GM23338 (cell line): Measurements from ENCODE around the gene ZNF511. TPM values are rescaled to one million over a fixed set of nuclear protein-coding genes. Genes with fewer than 3 reads are reported as not detected.

Experiments
- ATAC-seq: fragments of 200-7000 bp; cut with Tn5 transposase; 3 replicates; pipeline ENCODE4 v1.9.1; 2020
- DNase-seq: peaks from one replicate; pipeline ENCODE4 v3.0.0-alpha.2; 2015; ENCODE audit warnings: low spot score
- H2AFZ ChIP-seq: fragments of 200-600 bp; sonication (generic); 2 replicates; pipeline ENCODE4 v1.8.0; 2016; ENCODE audit warnings: antibody characterized with exemption, mild to moderate bottlenecking, moderate library complexity
- H3F3A ChIP-seq: fragments of 200-600 bp; sonication (generic); replicated peaks from 2 replicates; pipeline ENCODE4 v1.8.0; 2017; ENCODE audit warnings: antibody characterized with exemption, mixed run types, low read depth
- H3K27ac ChIP-seq: fragments of 200-600 bp; sonication (generic); 2 replicates; pipeline ENCODE4 v1.6.1; 2016; ENCODE audit warnings: low read depth
- H3K27me3 ChIP-seq: fragments of 200-600 bp; sonication (generic); 2 replicates; pipeline ENCODE4 v1.8.0; 2016; ENCODE audit warnings: mild to moderate bottlenecking, mixed run types, moderate library complexity; ENCODE audit not compliant: insufficient read depth
- H3K36me3 ChIP-seq: fragments of 200-600 bp; sonication (generic); 2 replicates; pipeline ENCODE4 v1.8.0; 2016; ENCODE audit warnings: mild to moderate bottlenecking; ENCODE audit not compliant: insufficient read depth
- H3K4me1 ChIP-seq: fragments of 200-600 bp; sonication (generic); 2 replicates; pipeline ENCODE4 v1.8.0; 2016; ENCODE audit warnings: mild to moderate bottlenecking, moderate library complexity; ENCODE audit not compliant: insufficient read depth
- H3K4me2 ChIP-seq: fragments of 200-600 bp; sonication (generic); 2 replicates; pipeline ENCODE4 v1.7.1; 2017; ENCODE audit warnings: mixed run types
- H3K4me3 ChIP-seq: fragments of 200-600 bp; sonication (generic); 2 replicates; pipeline ENCODE4 v1.6.1; 2016; ENCODE audit warnings: mixed run types
- H3K79me2 ChIP-seq: fragments of 200-600 bp; sonication (generic); replicated peaks from 2 replicates; pipeline ENCODE4 v1.8.0; 2017; ENCODE audit warnings: mild to moderate bottlenecking; ENCODE audit not compliant: insufficient read depth
- H3K9me2 ChIP-seq: fragments of 200-600 bp; sonication (generic); 2 replicates; pipeline ENCODE4 v1.8.0; 2017; ENCODE audit not compliant: insufficient read depth
- H4K20me1 ChIP-seq: fragments of 200-600 bp; sonication (generic); replicated peaks from 2 replicates; pipeline ENCODE4 v1.8.0; 2017; ENCODE audit warnings: mild to moderate bottlenecking; ENCODE audit not compliant: insufficient read depth
- H3K27ac Mint-ChIP-seq: 2 replicates; pipeline ENCODE4 v1.8.0; 2020; ENCODE audit warnings: inconsistent platforms, mild to moderate bottlenecking, moderate library complexity, mixed read lengths
- H3K27me3 Mint-ChIP-seq: 3 replicates; pipeline ENCODE4 v1.8.0; 2022; ENCODE audit warnings: low read depth, mild to moderate bottlenecking, moderate library complexity, mixed read lengths, inconsistent platforms; ENCODE audit not compliant: insufficient read depth, poor library complexity
- H3K36me3 Mint-ChIP-seq: 3 replicates; pipeline ENCODE4 v1.8.0; 2021; ENCODE audit warnings: low read depth, mild to moderate bottlenecking, inconsistent platforms, moderate library complexity, mixed read lengths
- H3K4me1 Mint-ChIP-seq: 3 replicates; pipeline ENCODE4 v1.8.0; 2020; ENCODE audit warnings: mild to moderate bottlenecking, inconsistent platforms, mixed read lengths
- H3K4me3 Mint-ChIP-seq: 3 replicates; pipeline ENCODE4 v1.8.0; 2021; ENCODE audit warnings: moderate library complexity, mild to moderate bottlenecking, inconsistent platforms, mixed read lengths
- H3K9me3 Mint-ChIP-seq: 3 replicates; pipeline ENCODE4 v1.8.0; 2020; ENCODE audit warnings: moderate library complexity, mild to moderate bottlenecking, inconsistent platforms, mixed read lengths
- CREB1 ChIP-seq: fragments of 250-450 bp; sonication (Bioruptor Pico); IDR thresholded peaks from 2 replicates; pipeline ENCODE4 v1.5.0; 2020; ENCODE audit warnings: low read depth, mild to moderate bottlenecking, moderate library complexity
- CTCF ChIP-seq, 2 experiments: fragments of 200-600 bp in 1 of 2; sonication (generic) in 1 of 2; conservative IDR thresholded peaks; 2 replicates each; pipeline versions ENCODE4 v1.5.1 to v1.6.1; 2016 to 2017; ENCODE audit warnings: antibody characterized with exemption in 2 of 2, low read depth in 2 of 2, mild to moderate bottlenecking in 2 of 2, moderate library complexity in 1 of 2
- ETS1 ChIP-seq: IDR thresholded peaks from 2 replicates; pipeline ENCODE4 v1.6.1; 2016; ENCODE audit warnings: antibody characterized with exemption
- EZH2 ChIP-seq: fragments of 200-600 bp; sonication (generic); IDR thresholded peaks from one replicate; pipeline ENCODE4 v1.8.0; 2017; ENCODE audit warnings: antibody characterized with exemption, mild to moderate bottlenecking, low read depth; ENCODE audit not compliant: unreplicated experiment
- EZH2phosphoT487 ChIP-seq: fragments of 200-600 bp; sonication (generic); IDR thresholded peaks from one replicate; pipeline ENCODE4 v1.8.1; 2018; ENCODE audit warnings: antibody characterized with exemption; ENCODE audit not compliant: unreplicated experiment
- JUNB ChIP-seq: IDR thresholded peaks from one replicate; pipeline ENCODE4 v1.6.1; 2016; ENCODE audit warnings: antibody characterized with exemption; ENCODE audit not compliant: unreplicated experiment
- NANOG ChIP-seq: IDR thresholded peaks from 2 replicates; pipeline ENCODE4 v1.6.1; 2016; ENCODE audit warnings: antibody characterized with exemption, borderline replicate concordance
- STAT1 ChIP-seq: IDR thresholded peaks from one replicate; pipeline ENCODE4 v1.6.1; 2016; ENCODE audit warnings: antibody characterized with exemption; ENCODE audit not compliant: unreplicated experiment
- ZNF114 ChIP-seq: fragments of 250-450 bp; sonication (Bioruptor Pico); IDR thresholded peaks from 2 replicates; pipeline ENCODE4 v1.5.0; 2020; ENCODE audit warnings: mild to moderate bottlenecking, moderate library complexity
- ZNF331 ChIP-seq: fragments of 250-450 bp; sonication (Bioruptor Pico); IDR thresholded peaks from 2 replicates; pipeline ENCODE4 v1.5.0; 2020; ENCODE audit warnings: low read depth, mild to moderate bottlenecking, moderate library complexity
- ZNF462 ChIP-seq: fragments of 250-450 bp; sonication (Bioruptor Pico); IDR thresholded peaks from 2 replicates; pipeline ENCODE4 v1.5.0; 2020; ENCODE audit warnings: mild to moderate bottlenecking, moderate library complexity
- polyA plus RNA-seq: library from polyadenylated mRNA; unstranded; fragments of >200 nt; fragmentation: Nextera tagmentation; extraction: Ambion mirVana; gene quantifications from 2 replicates; pipeline ENCODE4 v1.2.1, GENCODE V29; 2016
- total RNA-seq: library from RNA; depleted of rRNA; stranded (reverse); fragments of >200 nt; shearing (Covaris generic); gene quantifications from 2 replicates; pipeline ENCODE4 v1.2.3, GENCODE V29; 2014
- TF ChIP-seq, protein P1 (sequence below): IDR thresholded peaks from one replicate; pipeline ENCODE4 v1.6.1; 2018; ENCODE audit warnings: antibody characterized with exemption; ENCODE audit not compliant: unreplicated experiment

Gene ZNF511
- total and polyA plus RNA-seq, 2 experiments from 2014 or later = 41.3 to 104 TPM

GRCh38 chr10:133277993-133278576, 30.6 kb upstream of the ZNF511 start:
- Mint-ChIP-seq H3K4me3 (no peak overlapping the region), H3K27ac (no peak overlapping the region), H3K27me3 (no peaks in the 10 kb centered on the region), H3K36me3 (peaks cover 10% of the 10 kb centered on the region), H3K4me1 (peaks cover 4% of the 10 kb centered on the region; the same call in 2 of the 3 replicates), H3K9me3 (no peaks in the 10 kb centered on the region)
- no peaks in the 10 kb centered on the region for H3K4me1 ChIP-seq
- H2AFZ ChIP-seq = no peak overlapping the region
- DNase-seq = no peak
- H3K27ac ChIP-seq = no peak overlapping the region
- H3K27me3 ChIP-seq = no peaks in the 10 kb centered on the region
- no peak for ATAC-seq
- no peaks in the 10 kb centered on the region for H3K79me2 ChIP-seq
- no peaks in the 10 kb centered on the region for H3K36me3 ChIP-seq
- no peaks in the 10 kb centered on the region for H3K9me2 ChIP-seq
- TF ChIP-seq CTCF (conservative IDR thresholded peaks at IDR 0.05; ENCODE audit: low read depth in 2 of 2) = no peak
- TF ChIP-seq, protein P1, sequence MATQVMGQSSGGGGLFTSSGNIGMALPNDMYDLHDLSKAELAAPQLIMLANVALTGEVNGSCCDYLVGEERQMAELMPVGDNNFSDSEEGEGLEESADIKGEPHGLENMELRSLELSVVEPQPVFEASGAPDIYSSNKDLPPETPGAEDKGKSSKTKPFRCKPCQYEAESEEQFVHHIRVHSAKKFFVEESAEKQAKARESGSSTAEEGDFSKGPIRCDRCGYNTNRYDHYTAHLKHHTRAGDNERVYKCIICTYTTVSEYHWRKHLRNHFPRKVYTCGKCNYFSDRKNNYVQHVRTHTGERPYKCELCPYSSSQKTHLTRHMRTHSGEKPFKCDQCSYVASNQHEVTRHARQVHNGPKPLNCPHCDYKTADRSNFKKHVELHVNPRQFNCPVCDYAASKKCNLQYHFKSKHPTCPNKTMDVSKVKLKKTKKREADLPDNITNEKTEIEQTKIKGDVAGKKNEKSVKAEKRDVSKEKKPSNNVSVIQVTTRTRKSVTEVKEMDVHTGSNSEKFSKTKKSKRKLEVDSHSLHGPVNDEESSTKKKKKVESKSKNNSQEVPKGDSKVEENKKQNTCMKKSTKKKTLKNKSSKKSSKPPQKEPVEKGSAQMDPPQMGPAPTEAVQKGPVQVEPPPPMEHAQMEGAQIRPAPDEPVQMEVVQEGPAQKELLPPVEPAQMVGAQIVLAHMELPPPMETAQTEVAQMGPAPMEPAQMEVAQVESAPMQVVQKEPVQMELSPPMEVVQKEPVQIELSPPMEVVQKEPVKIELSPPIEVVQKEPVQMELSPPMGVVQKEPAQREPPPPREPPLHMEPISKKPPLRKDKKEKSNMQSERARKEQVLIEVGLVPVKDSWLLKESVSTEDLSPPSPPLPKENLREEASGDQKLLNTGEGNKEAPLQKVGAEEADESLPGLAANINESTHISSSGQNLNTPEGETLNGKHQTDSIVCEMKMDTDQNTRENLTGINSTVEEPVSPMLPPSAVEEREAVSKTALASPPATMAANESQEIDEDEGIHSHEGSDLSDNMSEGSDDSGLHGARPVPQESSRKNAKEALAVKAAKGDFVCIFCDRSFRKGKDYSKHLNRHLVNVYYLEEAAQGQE = no peak
- TF ChIP-seq JUNB = no peak
- no peak for TF ChIP-seq NANOG
- no peak for TF ChIP-seq ZNF331
- no peak for TF ChIP-seq EZH2phosphoT487
- TF ChIP-seq CREB1 (CRISPR knock-in tag) = no peak
- TF ChIP-seq EZH2 = no peak
- no peak for TF ChIP-seq ZNF114 (CRISPR knock-in tag)
- no peak for TF ChIP-seq ZNF462 (CRISPR knock-in tag)
- TF ChIP-seq ETS1 = no peak
- no peak for TF ChIP-seq STAT1
- no peaks in the 10 kb centered on the region for H3F3A ChIP-seq
- no peaks in the 10 kb centered on the region for H4K20me1 ChIP-seq
- no peak overlapping the region for H3K4me2 ChIP-seq
- H3K4me3 ChIP-seq = no peak overlapping the region
